K562 (cell line): ENCODE measurements around the gene FGFRL1. TPM values are rescaled to one million over a fixed set of nuclear protein-coding genes. Genes with fewer than 3 reads are reported as not detected.

ENCODE experiments used
- ATAC-seq: fragments of 200-7000 bp; cut with Tn5 transposase; 3 replicates; pipeline ENCODE4 v1.9.1; 2020; ENCODE audit warnings: moderate library complexity
- Bru-seq: library from RNA; stranded (reverse); fragments of 400-500 nt; gene quantifications from one replicate; lab custom pipeline; 2021; lab: Mats Ljungman, UMichigan
- BruChase-seq, 2 experiments: library from RNA; stranded (reverse); fragments of 400-500 nt; gene quantifications; one replicate each; lab custom pipeline; 2021; lab: Mats Ljungman, UMichigan
- BruUV-seq: library from RNA; stranded (reverse); fragments of 400-500 nt; replicated peaks from 2 replicates; lab custom pipeline; 2021; lab: Mats Ljungman, UMichigan
- CTCF ChIA-PET: fragments of 300-600 bp; formaldehyde crosslinking; extraction: SDS; loops from one replicate; lab custom pipeline; 2021; ENCODE audit warnings: low intra/inter-chr PET ratio; lab: Yijun Ruan, JAX
- POLR2A ChIA-PET: fragments of 300-600, 350-650 bp; sonication (Branson Sonifier 250); formaldehyde crosslinking; extraction: SDS; loops from one replicate; lab custom pipeline; 2021; ENCODE audit warnings: antibody characterized with exemption, inconsistent platforms; lab: Yijun Ruan, JAX
- DNase-seq, 4 experiments: peaks; one replicate each; pipeline versions ENCODE4 v3.0.0 to v3.0.0-alpha.2; 2011 to 2018; ENCODE audit warnings: low spot score in 3 of 4, mixed read lengths in 3 of 4; ENCODE audit errors: extremely low read depth in 1 of 4
- FAIRE-seq: peaks from 2 replicates; lab custom pipeline; 2011; peaks lifted over from hg19 to GRCh38; lab: Jason Lieb, UNC
- H2AFZ ChIP-seq: 2 replicates; pipeline ENCODE4 v1.6.0; 2011; ENCODE audit warnings: low read depth, low read length, control low read depth, inconsistent platforms
- H3K27ac ChIP-seq: fragments of 200-600 bp; 3 replicates; pipeline ENCODE4 v1.8.0; 2011; ENCODE audit warnings: low read depth, mild to moderate bottlenecking, control low read depth, inconsistent platforms, low read length, moderate library complexity, mixed read lengths; ENCODE audit errors: extremely low read depth
- H3K27me3 ChIP-seq, 2 experiments: fragments of 300-600 bp in 1 of 2; 2 replicates in 1 of 2; 3 replicates in 1 of 2; pipeline versions ENCODE4 v1.6.0 to v1.8.0; 2011; ENCODE audit warnings: inconsistent platforms in 2 of 2, low read length in 2 of 2, mild to moderate bottlenecking in 1 of 2, mixed read lengths in 1 of 2, moderate library complexity in 1 of 2; ENCODE audit not compliant: control insufficient read depth in 2 of 2, insufficient read depth in 2 of 2
- H3K36me3 ChIP-seq: fragments of 300-600 bp; 3 replicates; pipeline ENCODE4 v1.8.0; 2011; ENCODE audit warnings: mild to moderate bottlenecking, low read length, inconsistent platforms; ENCODE audit not compliant: control insufficient read depth, insufficient read depth
- H3K4me1 ChIP-seq, 2 experiments: fragments of 200-600 bp in 1 of 2; replicated peaks in 1 of 2; 2 replicates in 1 of 2; 3 replicates in 1 of 2; pipeline versions ENCODE4 v1.5.1 to v1.8.0; 2011; ENCODE audit warnings: inconsistent platforms in 2 of 2, low read length in 2 of 2, mild to moderate bottlenecking in 1 of 2, mixed read lengths in 1 of 2, moderate library complexity in 1 of 2; ENCODE audit not compliant: control insufficient read depth in 2 of 2, insufficient read depth in 2 of 2
- H3K4me2 ChIP-seq: 2 replicates; pipeline ENCODE4 v1.6.1; 2011; ENCODE audit warnings: low read length, control low read depth, inconsistent platforms, mixed read lengths; ENCODE audit not compliant: insufficient read depth
- H3K4me3 ChIP-seq: fragments of 200-600 bp; sonication (generic), shearing (Covaris generic); 2 replicates; pipeline ENCODE4 v1.5.1; 2016; ENCODE audit warnings: control low read depth, inconsistent platforms
- H3K79me2 ChIP-seq: fragments of 200-600 bp; 3 replicates; pipeline ENCODE4 v1.8.0; 2011; ENCODE audit warnings: low read length, inconsistent platforms; ENCODE audit not compliant: control insufficient read depth, insufficient read depth
- H3K9ac ChIP-seq, 2 experiments: 2 replicates each; pipeline versions ENCODE4 v1.6.0 to v1.6.1; 2011; ENCODE audit warnings: low read depth in 2 of 2, low read length in 2 of 2, control low read depth in 1 of 2, inconsistent platforms in 1 of 2, mild to moderate bottlenecking in 1 of 2, mixed read lengths in 1 of 2; ENCODE audit not compliant: insufficient read depth in 1 of 2
- H3K9me1 ChIP-seq: one replicate; pipeline ENCODE4 v1.6.0; 2011; ENCODE audit warnings: inconsistent platforms, mild to moderate bottlenecking, low read length, moderate library complexity; ENCODE audit not compliant: control insufficient read depth, insufficient read depth
- H3K9me3 ChIP-seq: replicated peaks from 2 replicates; pipeline ENCODE4 v1.5.1; 2011; ENCODE audit warnings: low read depth, low read length, inconsistent platforms; ENCODE audit not compliant: control insufficient read depth, insufficient read depth
- H4K20me1 ChIP-seq: replicated peaks from 2 replicates; pipeline ENCODE4 v1.6.1; 2011; ENCODE audit warnings: low read length, inconsistent platforms, mixed read lengths; ENCODE audit not compliant: control insufficient read depth, insufficient read depth
- CXXC5 ChIP-seq: fragments of 250-450 bp; sonication (Bioruptor Pico); IDR thresholded peaks from 2 replicates; pipeline ENCODE4 v1.8.0; 2022; ENCODE audit warnings: inconsistent platforms, mild to moderate bottlenecking, moderate library complexity
- EGR1 ChIP-seq: fragments of 450-650 bp; conservative IDR thresholded peaks from 2 replicates; pipeline ENCODE4 v1.6.1; 2017; ENCODE audit warnings: mild to moderate bottlenecking
- KLF16 ChIP-seq: IDR thresholded peaks from 2 replicates; pipeline ENCODE4 v1.6.1; 2016; ENCODE audit warnings: antibody characterized with exemption
- NR2C2 ChIP-seq, 2 experiments: fragments of 200-800 bp in 1 of 2; sonication (Bioruptor generic) in 1 of 2; sonication (generic) in 1 of 2; formaldehyde crosslinking in 1 of 2; IDR thresholded peaks; 2 replicates each; pipeline versions ENCODE4 v1.6.1 to v1.8.0; 2016 to 2022; ENCODE audit warnings: mild to moderate bottlenecking in 1 of 2, missing compliant biosample characterization in 1 of 2, missing genetic modification characterization in 1 of 2, missing genetic modification reagents in 1 of 2
- PHF8 ChIP-seq: fragments of 200-600 bp; sonication (generic); IDR thresholded peaks from 2 replicates; pipeline ENCODE4 v1.6.1; 2012; ENCODE audit warnings: mixed run types, mild to moderate bottlenecking, inconsistent platforms, low read length, moderate library complexity, borderline replicate concordance
- RBFOX2 ChIP-seq: fragments of 200-400 bp; formaldehyde crosslinking; IDR thresholded peaks from 2 replicates; pipeline ENCODE4 v1.6.1; 2017; ENCODE audit warnings: low read depth, mild to moderate bottlenecking, low read length, moderate library complexity
- SIN3A ChIP-seq, 2 experiments: fragments of 150-350 bp in 1 of 2; IDR thresholded peaks; 2 replicates each; pipeline ENCODE4 v1.6.1; 2011 to 2016; ENCODE audit warnings: borderline replicate concordance in 2 of 2, low read depth in 2 of 2, low read length in 2 of 2, mild to moderate bottlenecking in 2 of 2, moderate library complexity in 2 of 2; ENCODE audit not compliant: control insufficient read depth in 1 of 2
- SRF ChIP-seq, 2 experiments: fragments of 250-450, 450-650 bp in 1 of 2; sonication (Bioruptor Pico) in 1 of 2; sonication (generic) in 1 of 2; formaldehyde crosslinking; IDR thresholded peaks; 2 replicates each; pipeline versions ENCODE4 v1.5.0 to v1.5.1; 2020 to 2022; ENCODE audit warnings: mild to moderate bottlenecking in 1 of 2, missing genetic modification reagents in 1 of 2
- ZBTB7A ChIP-seq: IDR thresholded peaks from 2 replicates; pipeline ENCODE4 v1.6.1; 2011; ENCODE audit warnings: low read depth, mild to moderate bottlenecking, low read length, moderate library complexity, borderline replicate concordance; ENCODE audit not compliant: control insufficient read depth
- ZSCAN29 ChIP-seq: fragments of 450-650 bp; IDR thresholded peaks from 2 replicates; pipeline ENCODE4 v1.6.1; 2017
- WGBS: fragments of 100-300 bp; shearing (Covaris generic); methylation state at CpG from one replicate; pipeline ENCODE4 v1.1.6; 2016; ENCODE audit warnings: low coverage, mixed read lengths; ENCODE audit not compliant: insufficient coverage; ENCODE audit errors: missing lambda C conversion rate; 5-methylcytosine and 5-hydroxymethylcytosine counted together
- in situ Hi-C: fragments of 300-500 bp; cut with MboI; formaldehyde crosslinking; loops from 4 replicates; pipeline ENCODE4 v1.15.0; 2018; ENCODE audit warnings: inconsistent platforms, mixed read lengths
- intact Hi-C: fragments of 100-400 bp; cut with micrococcal nuclease; formaldehyde crosslinking; loops from 2 replicates; pipeline ENCODE4 v1.14.2; 2022
- long read RNA-seq, 3 experiments: library from polyadenylated mRNA in 2 of 3; library from RNA in 1 of 3; unstranded in 2 of 3; stranded (forward) in 1 of 3; transcript quantifications; one replicate each; pipeline ENCODE4 v2.0.0, GENCODE V29; 2019 to 2022
- polyA minus RNA-seq, 3 experiments: library from RNA; depleted of rRNA, polyadenylated mRNA; stranded (reverse); fragments of >200 nt; gene quantifications; 2 replicates each; pipeline ENCODE4 v1.2.3, GENCODE V29; 2011
- polyA plus RNA-seq, 8 experiments: library from polyadenylated mRNA; depleted of rRNA in 4 of 8; stranded (reverse) in 5 of 8; unstranded in 3 of 8; fragments of >200 nt; fragmentation: Nextera tagmentation in 2 of 8; fragmentation: Illumina TruSeq in 1 of 8; extraction: Ambion mirVana in 2 of 8; extraction: Trizol in 1 of 8; gene quantifications; 2 replicates each; pipeline versions ENCODE4 v1.2.1 to v1.2.3, GENCODE V29; 2011 to 2014; ENCODE audit warnings: inconsistent platforms in 1 of 8, missing spikeins in 1 of 8
- total RNA-seq, 7 experiments: library from RNA; depleted of rRNA in 6 of 7; stranded (reverse); fragments of >200 nt in 6 of 7; fragmentation: Illumina TruSeq in 2 of 7; extraction: Trizol in 2 of 7; gene quantifications; 2 replicates each; pipeline versions ENCODE4 v1.2.1 to v1.2.3, GENCODE V29; 2011 to 2021; ENCODE audit warnings: low replicate concordance in 1 of 7
- TF ChIP-seq, protein P1 (sequence below), 2 experiments: IDR thresholded peaks; 2 replicates each; pipeline ENCODE4 v1.6.1; 2011; ENCODE audit warnings: borderline replicate concordance in 1 of 2, control low read depth in 1 of 2, low read depth in 1 of 2, low read length in 1 of 2, mild to moderate bottlenecking in 1 of 2, mixed read lengths in 1 of 2, moderate library complexity in 1 of 2; ENCODE audit not compliant: insufficient read depth in 1 of 2, insufficient read length in 1 of 2, poor library complexity in 1 of 2, severe bottlenecking in 1 of 2; ENCODE audit errors: extremely low read depth in 1 of 2

Gene FGFRL1, protein sequence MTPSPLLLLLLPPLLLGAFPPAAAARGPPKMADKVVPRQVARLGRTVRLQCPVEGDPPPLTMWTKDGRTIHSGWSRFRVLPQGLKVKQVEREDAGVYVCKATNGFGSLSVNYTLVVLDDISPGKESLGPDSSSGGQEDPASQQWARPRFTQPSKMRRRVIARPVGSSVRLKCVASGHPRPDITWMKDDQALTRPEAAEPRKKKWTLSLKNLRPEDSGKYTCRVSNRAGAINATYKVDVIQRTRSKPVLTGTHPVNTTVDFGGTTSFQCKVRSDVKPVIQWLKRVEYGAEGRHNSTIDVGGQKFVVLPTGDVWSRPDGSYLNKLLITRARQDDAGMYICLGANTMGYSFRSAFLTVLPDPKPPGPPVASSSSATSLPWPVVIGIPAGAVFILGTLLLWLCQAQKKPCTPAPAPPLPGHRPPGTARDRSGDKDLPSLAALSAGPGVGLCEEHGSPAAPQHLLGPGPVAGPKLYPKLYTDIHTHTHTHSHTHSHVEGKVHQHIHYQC
- 24.3 and 107 TPM in 2 replicates for total RNA-seq (2011; cell fraction: chromatin; rRNA removed; ENCODE audit: low replicate concordance)
- 71.6 and 76.2 TPM in 2 replicates for total RNA-seq (2011; cell fraction: nucleolus; rRNA removed)
- total RNA-seq (2011; cell fraction: nucleoplasm; rRNA removed) = 78.9 and 124 TPM in 2 replicates
- total RNA-seq (2014; rRNA removed) (21.6 and 30.7 TPM in 2 replicates), total RNA-seq (2014; rRNA removed; fragmentation: Illumina TruSeq; extraction: Trizol) (5.3 and 7.1 TPM in 2 replicates), total RNA-seq (2015; rRNA removed; fragmentation: Illumina TruSeq; extraction: Trizol) (10.4 and 11.4 TPM in 2 replicates), total RNA-seq (2021) (45.6 and 49.9 TPM in 2 replicates), polyA plus RNA-seq (2011; rRNA removed) (14.6 and 18.3 TPM in 2 replicates), polyA plus RNA-seq (2014; fragmentation: Illumina TruSeq; extraction: Trizol) (17.1 and 25.2 TPM in 2 replicates), polyA plus RNA-seq (2014; fragmentation: Nextera tagmentation; extraction: Ambion mirVana) (under 1 TPM; 0.34 to 0.53 TPM), polyA plus RNA-seq (2014; rRNA removed) (15.1 and 15.6 TPM in 2 replicates), polyA minus RNA-seq (2011; rRNA and poly(A)+ RNA removed) (73.8 and 144 TPM in 2 replicates), Bru-seq, nascent RNA (percentile 64 among the genes with signal in this experiment), BruChase-seq, experiment 1, labeled RNA remaining after a 2-hour chase (percentile 56 among the genes with signal in this experiment), BruChase-seq, experiment 2, labeled RNA remaining after a 6-hour chase (percentile 54 among the genes with signal in this experiment)
- polyA plus RNA-seq (2011; cell fraction: cytosol; rRNA removed) = 39.0 and 72.2 TPM in 2 replicates
- 55.9 and 72.5 TPM in 2 replicates for polyA plus RNA-seq (2011; cell fraction: nucleus; rRNA removed)
- polyA plus RNA-seq (2012) = 28.5 and 35.1 TPM in 2 replicates
- 42.8 and 52.2 TPM in 2 replicates for polyA minus RNA-seq (2011; cell fraction: cytosol; rRNA and poly(A)+ RNA removed)
- 20.8 and 21.0 TPM in 2 replicates for polyA minus RNA-seq (2011; cell fraction: nucleus; rRNA and poly(A)+ RNA removed)
- long read RNA-seq, experiment 1, partial matches to known transcripts = 105 of 109 reads
- long read RNA-seq, experiment 1, other reads (novel, unspliced or antisense) = 1 of 109 reads
- long read RNA-seq, experiment 2, transcript FGFRL1-205 (7 exons, 2,304 nt) = major isoform, 20 of 53 reads
- long read RNA-seq, experiment 2, partial matches to known transcripts = 20 of 53 reads
- long read RNA-seq, experiment 2, other reads (novel, unspliced or antisense) = 13 of 53 reads
- long read RNA-seq, experiment 3, partial matches to known transcripts = 0 of 4 reads
- long read RNA-seq, experiment 3, other reads (novel, unspliced or antisense) = 4 of 4 reads

DNA sequence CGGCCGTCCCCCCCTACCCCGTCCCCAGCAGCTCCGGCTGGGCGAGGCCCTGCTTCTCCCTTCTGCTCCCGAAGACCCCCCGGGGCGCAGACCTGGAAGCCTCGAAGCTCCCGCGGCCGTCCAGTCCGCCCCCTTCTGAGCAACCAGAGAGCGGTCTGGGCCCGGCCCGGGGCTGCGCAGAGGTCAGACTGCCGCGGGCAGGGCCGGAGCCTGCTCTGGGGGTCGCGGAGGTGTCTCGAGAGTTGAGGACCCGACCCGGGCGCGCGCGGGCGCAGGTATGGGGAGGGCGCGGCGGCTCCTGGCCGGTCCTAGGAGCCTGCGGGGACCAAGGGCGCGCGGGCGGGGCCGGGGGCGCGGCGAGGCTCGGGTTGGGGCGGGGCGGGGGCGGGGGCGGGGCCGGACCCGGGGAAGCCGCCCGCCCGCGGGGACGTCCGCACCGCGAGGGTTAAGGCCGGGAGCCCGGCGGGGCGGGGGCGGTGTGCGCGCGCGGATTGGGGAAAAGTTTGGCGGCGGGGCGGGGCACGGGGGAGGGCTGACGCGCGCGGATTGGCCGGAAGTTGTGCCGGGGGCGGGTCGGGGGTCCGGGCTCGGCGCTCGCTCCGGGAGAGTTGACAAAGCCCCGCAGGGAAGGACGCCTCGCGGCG is at the start of gene FGFRL1:
Gene FGFRL1, plus strand, starts transcription at position 605 of the 644 bp plus-strand sequence. CDS start 860 bp downstream, outside the sequence.
- POLR2A ChIA-PET = interaction anchor here (1.2 to 1.3 kb wide), 2 partner anchors 9 to 336 kb away, joined by 5 to 6 read pairs; no protein-coding TSS in a partner anchor
- Histone ChIP-seq H3K9ac (peak within 1 kb of the TSS in 1 of 2 experiments; percentile 93; a peak in 2 of 4 replicates), H3K4me2 (peak within 1 kb of the TSS; percentile 90), H4K20me1 (no peaks in the 10 kb centered on the region), H3K9me3 (no peaks in the 10 kb centered on the region), H3K4me3 (peak within 1 kb of the TSS; percentile 56), H3K9me1 (peaks cover 4% of the 10 kb centered on the region), H3K36me3 (peaks cover 12% of the 10 kb centered on the region; the same call in 2 of the 3 replicates), H3K27ac (peak within 1 kb of the TSS; percentile 62; the same call in 2 of the 3 replicates), H3K4me1 (peaks cover 14 to 66% of the 10 kb centered on the region in 2 experiments; a peak in 4 of 5 replicates), H3K79me2 (peaks cover 15% of the 10 kb centered on the region), H2AFZ (peak within 1 kb of the TSS; percentile 96), H3K27me3 (no peaks in the 10 kb centered on the region)
- CTCF ChIA-PET = interaction anchor here (0.9 kb wide), 1 partner anchor 57 kb away, joined by 3 read pairs; no protein-coding TSS in a partner anchor
- intact Hi-C loops = no loop called here
- WGBS = 0% methylated on average over 19 of the region's 89 CpGs
- FAIRE-seq = no peak
- in situ Hi-C loops = no loop called here
- peak; percentile 78 for ATAC-seq
- no TSS peak for BruUV-seq
- DNase-seq = peak; percentile 88 to 96 (median 92)
- no peak for TF ChIP-seq KLF16
- TF ChIP-seq EGR1 = 0 out of 2 replicates have a peak, but pooled peaks have one; percentile 14
- no peak for TF ChIP-seq NR2C2 (CRISPR knock-in tag; IDR thresholded peaks at IDR 0.05)
- TF ChIP-seq NR2C2 (tag; IDR thresholded peaks at IDR 0.05) = peak; percentile 30; the same call in 1 of the 2 replicates
- TF ChIP-seq RBFOX2 = peak; percentile 37; the same call in 1 of the 2 replicates
- no peak for TF ChIP-seq ZSCAN29
- TF ChIP-seq SIN3A (IDR thresholded peaks at IDR 0.05; ENCODE audit: borderline replicate concordance in 2 of 2, control insufficient read depth in 1 of 2, low read depth in 2 of 2, low read length in 2 of 2) = no peak
- no peak for TF ChIP-seq SRF (CRISPR knock-in tag; IDR thresholded peaks at IDR 0.05)
- TF ChIP-seq ZBTB7A = peak; percentile 71
- peak; percentile 30; the same call in 1 of the 2 replicates for TF ChIP-seq PHF8
- TF ChIP-seq, protein P1, sequence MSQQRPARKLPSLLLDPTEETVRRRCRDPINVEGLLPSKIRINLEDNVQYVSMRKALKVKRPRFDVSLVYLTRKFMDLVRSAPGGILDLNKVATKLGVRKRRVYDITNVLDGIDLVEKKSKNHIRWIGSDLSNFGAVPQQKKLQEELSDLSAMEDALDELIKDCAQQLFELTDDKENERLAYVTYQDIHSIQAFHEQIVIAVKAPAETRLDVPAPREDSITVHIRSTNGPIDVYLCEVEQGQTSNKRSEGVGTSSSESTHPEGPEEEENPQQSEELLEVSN (IDR thresholded peaks at IDR 0.05; ENCODE audit: borderline replicate concordance in 1 of 2, extremely low read depth in 1 of 2, insufficient read depth in 1 of 2, insufficient read length in 1 of 2, low read depth in 1 of 2, low read length in 1 of 2, poor library complexity in 1 of 2, severe bottlenecking in 1 of 2) = peak; percentile 10 to 28
- TF ChIP-seq CXXC5 (CRISPR knock-in tag) = 0 out of 2 replicates have a peak, but pooled peaks have one; percentile 34
